Ovary (tissue), 3 donors: ENCODE measurements around the gene PBLD.

Experiments used
- EP300 ChIP-seq: sonication (generic); formaldehyde crosslinking; IDR thresholded peaks from one replicate; pipeline ENCODE4 v1.6.1; 2017; ENCODE audit warnings: antibody characterized with exemption
- TF ChIP-seq, protein P1 (sequence below), 3 donors: fragments of 450-650 bp in 2 of 3; fragments of 200-600 bp in 1 of 3; IDR thresholded peaks; one replicate each; pipeline versions ENCODE4 v1.5.1 to v1.8.0; 2016 to 2022; ENCODE audit warnings: antibody characterized with exemption in 3 of 3, mild to moderate bottlenecking in 1 of 3
- donor health status: DM: no; HTN: no; CAD: no.

- TF ChIP-seq, protein P1, sequence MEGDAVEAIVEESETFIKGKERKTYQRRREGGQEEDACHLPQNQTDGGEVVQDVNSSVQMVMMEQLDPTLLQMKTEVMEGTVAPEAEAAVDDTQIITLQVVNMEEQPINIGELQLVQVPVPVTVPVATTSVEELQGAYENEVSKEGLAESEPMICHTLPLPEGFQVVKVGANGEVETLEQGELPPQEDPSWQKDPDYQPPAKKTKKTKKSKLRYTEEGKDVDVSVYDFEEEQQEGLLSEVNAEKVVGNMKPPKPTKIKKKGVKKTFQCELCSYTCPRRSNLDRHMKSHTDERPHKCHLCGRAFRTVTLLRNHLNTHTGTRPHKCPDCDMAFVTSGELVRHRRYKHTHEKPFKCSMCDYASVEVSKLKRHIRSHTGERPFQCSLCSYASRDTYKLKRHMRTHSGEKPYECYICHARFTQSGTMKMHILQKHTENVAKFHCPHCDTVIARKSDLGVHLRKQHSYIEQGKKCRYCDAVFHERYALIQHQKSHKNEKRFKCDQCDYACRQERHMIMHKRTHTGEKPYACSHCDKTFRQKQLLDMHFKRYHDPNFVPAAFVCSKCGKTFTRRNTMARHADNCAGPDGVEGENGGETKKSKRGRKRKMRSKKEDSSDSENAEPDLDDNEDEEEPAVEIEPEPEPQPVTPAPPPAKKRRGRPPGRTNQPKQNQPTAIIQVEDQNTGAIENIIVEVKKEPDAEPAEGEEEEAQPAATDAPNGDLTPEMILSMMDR (IDR thresholded peaks at IDR 0.05), result no peak
- no peak for TF ChIP-seq EP300
Observed at GRCh38 chr10:68239069-68239468, 93.7 kb downstream of the PBLD start.
